Choroid plexus epithelial cell (primary cell): ENCODE data around the gene PIP4K2B.

Experiments
- DNase-seq: peaks from one replicate; pipeline ENCODE4 v3.0.0-alpha.2; 2010; ENCODE audit warnings: low read depth
- H3K4me3 ChIP-seq: 2 replicates; pipeline ENCODE4 v1.5.1; 2011; ENCODE audit warnings: low read depth, mild to moderate bottlenecking, control low read depth, low read length, moderate library complexity
- TF ChIP-seq, protein P1 (sequence below): conservative IDR thresholded peaks from 2 replicates; pipeline ENCODE4 v1.5.1; 2011; ENCODE audit warnings: low read depth, mild to moderate bottlenecking, control low read depth, inconsistent platforms, low read length, moderate library complexity

The PIP4K2B gene

DNA sequence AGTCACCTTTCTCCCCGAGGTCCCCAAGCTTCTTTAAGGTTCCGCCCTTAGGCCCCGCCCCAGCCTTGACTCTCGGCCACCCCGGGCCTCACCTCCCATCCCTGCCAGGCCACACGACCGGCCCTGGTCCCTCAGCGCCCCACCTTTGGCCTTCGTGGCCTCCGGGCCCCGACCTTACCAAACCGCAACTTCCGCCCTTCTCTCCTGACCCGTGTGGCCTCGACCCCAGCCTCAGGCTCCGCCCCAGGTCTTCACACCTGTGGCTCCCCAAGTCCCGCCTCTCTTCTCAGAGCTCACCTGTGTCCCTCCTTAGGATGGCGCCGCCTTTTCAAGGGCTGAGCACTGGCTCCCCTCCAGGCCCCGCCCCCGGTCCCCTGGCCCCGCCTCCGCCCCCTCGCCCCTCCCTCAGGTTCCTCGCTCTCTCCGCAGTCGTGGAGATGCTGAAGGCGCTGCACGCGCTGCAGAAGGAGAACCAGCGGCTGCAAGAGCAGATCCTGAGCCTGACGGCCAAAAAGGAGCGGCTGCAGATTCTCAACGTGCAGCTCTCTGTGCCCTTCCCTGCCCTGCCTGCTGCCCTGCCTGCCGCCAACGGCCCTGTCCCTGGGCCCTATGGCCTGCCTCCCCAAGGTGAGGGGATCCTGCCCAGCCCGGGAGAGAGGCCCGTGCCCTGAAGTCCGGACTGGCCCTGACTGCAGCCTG lies 79.3 kb downstream of the PIP4K2B start:
- TF ChIP-seq, protein P1, sequence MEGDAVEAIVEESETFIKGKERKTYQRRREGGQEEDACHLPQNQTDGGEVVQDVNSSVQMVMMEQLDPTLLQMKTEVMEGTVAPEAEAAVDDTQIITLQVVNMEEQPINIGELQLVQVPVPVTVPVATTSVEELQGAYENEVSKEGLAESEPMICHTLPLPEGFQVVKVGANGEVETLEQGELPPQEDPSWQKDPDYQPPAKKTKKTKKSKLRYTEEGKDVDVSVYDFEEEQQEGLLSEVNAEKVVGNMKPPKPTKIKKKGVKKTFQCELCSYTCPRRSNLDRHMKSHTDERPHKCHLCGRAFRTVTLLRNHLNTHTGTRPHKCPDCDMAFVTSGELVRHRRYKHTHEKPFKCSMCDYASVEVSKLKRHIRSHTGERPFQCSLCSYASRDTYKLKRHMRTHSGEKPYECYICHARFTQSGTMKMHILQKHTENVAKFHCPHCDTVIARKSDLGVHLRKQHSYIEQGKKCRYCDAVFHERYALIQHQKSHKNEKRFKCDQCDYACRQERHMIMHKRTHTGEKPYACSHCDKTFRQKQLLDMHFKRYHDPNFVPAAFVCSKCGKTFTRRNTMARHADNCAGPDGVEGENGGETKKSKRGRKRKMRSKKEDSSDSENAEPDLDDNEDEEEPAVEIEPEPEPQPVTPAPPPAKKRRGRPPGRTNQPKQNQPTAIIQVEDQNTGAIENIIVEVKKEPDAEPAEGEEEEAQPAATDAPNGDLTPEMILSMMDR = no peak
- no peak overlapping the region for H3K4me3 ChIP-seq
- DNase-seq = no peak

- no peak overlapping the region for H3K4me3 ChIP-seq
- TF ChIP-seq, protein P1 = no peak
- DNase-seq = no peak
Observed at GRCh38 chr17:38719289-38719942, 79.9 kb downstream of the PIP4K2B start.

DNA sequence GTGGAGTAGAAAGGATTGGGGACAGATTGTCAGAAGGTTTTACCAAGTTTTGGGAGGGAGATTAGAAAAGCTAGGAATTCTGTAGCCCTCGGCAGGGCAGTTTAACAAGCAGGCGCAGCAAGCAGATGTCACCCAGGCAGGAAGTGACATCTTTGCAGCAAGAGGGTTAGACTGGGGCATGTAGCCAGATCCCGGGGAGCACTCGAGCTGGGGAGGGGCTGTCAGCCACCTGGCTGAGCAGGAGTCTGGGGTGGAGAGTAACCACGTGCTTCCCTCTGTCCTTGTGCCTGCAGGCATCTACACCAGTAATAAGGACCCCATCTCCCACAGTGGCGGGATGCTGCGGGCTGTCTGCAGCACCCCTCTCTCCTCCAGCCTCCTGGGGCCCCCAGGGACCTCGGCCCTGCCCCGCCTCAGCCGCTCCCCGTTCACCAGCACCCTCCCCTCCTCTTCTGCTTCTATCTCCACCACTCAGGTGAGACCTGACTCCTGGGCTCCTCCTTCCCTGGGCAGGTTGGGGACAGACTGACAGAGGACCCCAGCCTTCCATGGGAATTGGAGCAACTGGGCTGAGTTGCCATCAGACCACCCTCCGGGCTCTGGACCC lies 82.1 kb downstream of the PIP4K2B start:
- TF ChIP-seq, protein P1 = no peak

GRCh38 chr17:38716368-38717005 lies 82.9 kb downstream of the PIP4K2B start:
- no peak overlapping the region for H3K4me3 ChIP-seq
- DNase-seq = no peak
- TF ChIP-seq, protein P1 = no peak

More for the DNA sequence above, 82.1 kb downstream of the PIP4K2B start:
- no peak for DNase-seq
- no peak overlapping the region for H3K4me3 ChIP-seq
